Gastroesophageal sphincter (tissue), 4 donors: Measurements from ENCODE around the gene RHEBL1. TPM values are rescaled to one million over a fixed set of nuclear protein-coding genes. Genes with fewer than 3 reads are reported as not detected.

ENCODE experiments used
- ATAC-seq: fragments of 150-250 bp; one replicate; pipeline ENCODE4 v1.9.1; 2016; ENCODE audit warnings: mild to moderate bottlenecking, moderate library complexity
- H3K27ac ChIP-seq, 4 donors: fragments of 200-600 bp; sonication (generic) in 3 of 4; 1 replicate in 3 of 4; 2 replicates in 1 of 4; pipeline ENCODE4 v1.5.1; 2016 to 2019
- H3K27me3 ChIP-seq: fragments of 200-600 bp; sonication (generic); one replicate; pipeline ENCODE4 v1.5.1; 2019
- H3K36me3 ChIP-seq, 2 donors: fragments of 200-600 bp; sonication (generic); one replicate each; pipeline ENCODE4 v1.5.1; 2019; ENCODE audit warnings: control low read depth in 1 of 2
- H3K4me1 ChIP-seq, 3 donors: fragments of 200-600 bp; sonication (generic); 1 replicate in 2 of 3; 2 replicates in 1 of 3; pipeline ENCODE4 v1.5.1; 2016 to 2019; ENCODE audit warnings: control low read depth in 2 of 3
- H3K4me3 ChIP-seq, 2 donors: fragments of 200-600 bp; sonication (generic); one replicate each; pipeline ENCODE4 v1.5.1; 2019; ENCODE audit warnings: mild to moderate bottlenecking in 1 of 2, moderate library complexity in 1 of 2
- H3K9me3 ChIP-seq, 3 donors: fragments of 200-600 bp; sonication (generic); one replicate each; pipeline ENCODE4 v1.5.1; 2017 to 2019; ENCODE audit warnings: control low read depth in 2 of 3
- CTCF ChIP-seq, 4 experiments: fragments of 200-600 bp in 2 of 4; fragments of 450-650 bp in 2 of 4; sonication (generic) in 1 of 4; IDR thresholded peaks; one replicate each; pipeline ENCODE4 v1.5.1; 2017 to 2019; ENCODE audit warnings: antibody characterized with exemption in 4 of 4, mild to moderate bottlenecking in 2 of 4, moderate library complexity in 2 of 4
- EP300 ChIP-seq: sonication (generic); formaldehyde crosslinking; IDR thresholded peaks from one replicate; pipeline ENCODE4 v1.6.1; 2017; ENCODE audit warnings: antibody characterized with exemption, mild to moderate bottlenecking
- POLR2A ChIP-seq, 2 donors: fragments of 450-650 bp; IDR thresholded peaks; one replicate each; pipeline ENCODE4 v1.6.1; 2017; ENCODE audit warnings: antibody characterized with exemption in 2 of 2, mild to moderate bottlenecking in 2 of 2, moderate library complexity in 1 of 2
- POLR2AphosphoS5 ChIP-seq: sonication (generic); formaldehyde crosslinking; IDR thresholded peaks from one replicate; pipeline ENCODE4 v1.6.1; 2017; ENCODE audit warnings: antibody characterized with exemption
- WGBS, 2 donors: methylation state at CpG; one replicate each; pipeline ENCODE4 v1.1.5; 2018; ENCODE audit warnings: low coverage in 1 of 2; 5-methylcytosine and 5-hydroxymethylcytosine counted together
- total RNA-seq, 4 donors: library from RNA; depleted of rRNA; stranded (reverse); fragments of >200 nt; gene quantifications; one replicate each; pipeline ENCODE4 v1.1.0, GENCODE V29; 2016

RHEBL1 gene
- total RNA-seq, 4 donors from 2014 or later = 0.35 TPM; not detected in 3

- WGBS, 2 donors = 88 to 97% methylated on average over 6 to 11 of the region's 21 CpGs
- no peak overlapping the region for H3K4me3 ChIP-seq
- no peak for ATAC-seq
Measured at GRCh38 chr12:49026101-49026500, 43.7 kb downstream of the RHEBL1 start.

GRCh38 chr12:49025463-49025862, 44.3 kb downstream of the RHEBL1 start:
- Histone ChIP-seq H3K4me1 (no peaks in the 10 kb centered on the region), H3K4me3 (no peak overlapping the region), H3K27me3 (no peaks in the 10 kb centered on the region), H3K27ac (no peak overlapping the region), H3K9me3 (no peaks in the 10 kb centered on the region), H3K36me3 (peaks cover 0 to 94% of the 10 kb centered on the region in 2 donors)
- ATAC-seq = no peak
- WGBS, 2 donors = 81 to 95% methylated on average over 4 of the region's 4 CpGs
- TF ChIP-seq EP300 (no peak), POLR2AphosphoS5 (no peak), POLR2A (IDR thresholded peaks at IDR 0.05) (no peak), CTCF (IDR thresholded peaks at IDR 0.05) (no peak)

More at GRCh38 chr12:49026101-49026500, 43.7 kb downstream of the RHEBL1 start:
- Histone ChIP-seq H3K27ac (no peak overlapping the region), H3K4me1 (no peaks in the 10 kb centered on the region), H3K27me3 (no peaks in the 10 kb centered on the region), H3K9me3 (no peaks in the 10 kb centered on the region), H3K36me3 (peaks cover 0 to 94% of the 10 kb centered on the region in 2 donors)
- no peak for TF ChIP-seq EP300
- TF ChIP-seq POLR2AphosphoS5 = no peak
- TF ChIP-seq CTCF (IDR thresholded peaks at IDR 0.05) = no peak
- TF ChIP-seq POLR2A (IDR thresholded peaks at IDR 0.05) = no peak

- TF ChIP-seq EP300 (no peak), POLR2AphosphoS5 (no peak), POLR2A (IDR thresholded peaks at IDR 0.05) (no peak), CTCF (IDR thresholded peaks at IDR 0.05) (no peak)
- H3K36me3 ChIP-seq = peaks cover 0 to 93% of the 10 kb centered on the region in 2 donors
- 84 to 91% methylated on average over 5 to 7 of the region's 12 CpGs for WGBS, 2 donors
- H3K27ac ChIP-seq = no peak overlapping the region
- H3K9me3 ChIP-seq = no peaks in the 10 kb centered on the region
- H3K4me1 ChIP-seq = peaks cover 0 to 4% (median 0%) of the 10 kb centered on the region in 3 donors
- no peak overlapping the region for H3K4me3 ChIP-seq
- no peak for ATAC-seq
- no peaks in the 10 kb centered on the region for H3K27me3 ChIP-seq
Measured at GRCh38 chr12:49024543-49024942, 45.2 kb downstream of the RHEBL1 start.

GRCh38 chr12:49023812-49024211, 46.0 kb downstream of the RHEBL1 start:
- peaks cover 0 to 85% of the 10 kb centered on the region in 2 donors for H3K36me3 ChIP-seq
- 92 to 100% methylated on average over 1 to 2 of the region's 2 CpGs for whole genome bisulfite sequencing, 2 donors
- no peak for ATAC-seq
- TF ChIP-seq EP300 = no peak
- no peak for TF ChIP-seq CTCF (IDR thresholded peaks at IDR 0.05)
- no peak for TF ChIP-seq POLR2AphosphoS5
- TF ChIP-seq POLR2A (IDR thresholded peaks at IDR 0.05) = no peak
- H3K27ac ChIP-seq = no peak overlapping the region
- H3K4me3 ChIP-seq = no peak overlapping the region
- H3K9me3 ChIP-seq = no peaks in the 10 kb centered on the region
- H3K4me1 ChIP-seq = peaks cover 0 to 9% (median 4%) of the 10 kb centered on the region in 3 donors
- no peaks in the 10 kb centered on the region for H3K27me3 ChIP-seq

- Histone ChIP-seq H3K36me3 (peaks cover 0 to 74% of the 10 kb centered on the region in 2 donors), H3K27ac (no peak overlapping the region)
- no peak for ATAC-seq
Measured at GRCh38 chr12:49022558-49023178, 47.1 kb downstream of the RHEBL1 start.

More at GRCh38 chr12:49022558-49023178, 47.1 kb downstream of the RHEBL1 start:
- no peaks in the 10 kb centered on the region for H3K9me3 ChIP-seq
- no peaks in the 10 kb centered on the region for H3K27me3 ChIP-seq
- TF ChIP-seq POLR2A (IDR thresholded peaks at IDR 0.05) (no peak), EP300 (no peak), POLR2AphosphoS5 (no peak), CTCF (IDR thresholded peaks at IDR 0.05) (no peak)
- H3K4me3 ChIP-seq = no peak overlapping the region
- 80 to 87% methylated on average over 4 to 8 of the region's 15 CpGs for WGBS, 2 donors
- peaks cover 1 to 14% (median 7%) of the 10 kb centered on the region in 3 donors for H3K4me1 ChIP-seq
